AG04450 (cell line): Measurements from ENCODE around the gene DUOX1. TPM values are rescaled to one million over a fixed set of nuclear protein-coding genes. Genes with fewer than 3 reads are reported as not detected.

Experiments
- CTCF ChIA-PET: fragments of 300-600, 350-600 bp; formaldehyde crosslinking; extraction: SDS; loops from one replicate; lab custom pipeline; 2022; ENCODE audit warnings: antibody characterized with exemption, inconsistent platforms; lab: Charles Lee
- POLR2A ChIA-PET: fragments of 350-600 bp; formaldehyde crosslinking; extraction: SDS; loops from one replicate; lab custom pipeline; 2021; ENCODE audit warnings: antibody characterized with exemption, inconsistent platforms; lab: Yijun Ruan, JAX
- DNase-seq: peaks from one replicate; pipeline ENCODE4 v3.0.0-alpha.2; 2011; ENCODE audit warnings: low read depth, low spot score
- H3K27ac ChIP-seq: one replicate; pipeline ENCODE4 v1.5.1; 2012; ENCODE audit warnings: low read depth, low read length, control low read depth
- H3K27me3 ChIP-seq: one replicate; pipeline ENCODE4 v1.6.0; 2012; ENCODE audit warnings: low read length; ENCODE audit not compliant: control insufficient read depth, insufficient read depth
- H3K4me3 ChIP-seq: 2 replicates; pipeline ENCODE4 v1.5.1; 2011; ENCODE audit warnings: mild to moderate bottlenecking, low read depth, low read length, control low read depth
- H3K9me3 ChIP-seq: 2 replicates; pipeline ENCODE4 v1.5.1; 2012; ENCODE audit warnings: low read length; ENCODE audit not compliant: control insufficient read depth, insufficient read depth
- CTCF ChIP-seq: IDR thresholded peaks from 2 replicates; pipeline ENCODE4 v1.5.1; 2011; ENCODE audit warnings: low read depth, low read length, control low read depth, inconsistent platforms
- polyA plus RNA-seq: library from polyadenylated mRNA; depleted of rRNA; stranded (reverse); fragments of >200 nt; gene quantifications from 2 replicates; pipeline ENCODE4 v1.2.3, GENCODE V29; 2011

Gene DUOX1
- polyA plus RNA-seq, 1 experiment, result not detected

DNA sequence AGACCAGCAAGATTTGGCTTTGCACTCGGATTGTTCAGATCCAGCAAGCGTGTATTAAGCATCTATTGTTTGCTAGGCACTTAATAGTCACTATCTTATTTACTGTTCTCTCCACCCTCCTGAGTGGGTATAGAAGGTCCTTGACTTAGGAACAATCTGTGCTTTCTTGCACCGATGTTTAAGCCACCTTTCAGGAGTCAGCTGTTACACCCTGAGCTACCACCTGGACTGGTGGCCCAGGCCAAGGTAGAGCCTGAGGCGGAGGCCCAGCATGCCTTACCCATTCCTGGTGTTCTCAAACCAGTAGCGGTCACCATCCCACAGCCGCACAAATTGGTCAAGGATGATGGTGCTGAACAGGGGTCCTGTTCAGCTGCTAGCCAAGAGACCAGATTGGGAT is 10.0 kb downstream of the DUOX1 start:
- TF ChIP-seq CTCF, result no peak
- ChIA-PET CTCF (interaction anchor here (1.7 kb wide), 1 partner anchor 13 kb away, joined by 7 read pairs; no protein-coding TSS in a partner anchor), POLR2A (no interaction called here)
- Histone ChIP-seq H3K27ac (no peak overlapping the region), H3K4me3 (no peak overlapping the region), H3K9me3 (no peaks in the 10 kb centered on the region; the same call in 1 of the 2 replicates), H3K27me3 (peaks cover 44% of the 10 kb centered on the region)
- DNase-seq, result no peak

- H3K27me3 ChIP-seq, result peaks cover 43% of the 10 kb centered on the region
- no peak for DNase-seq
- no peak for TF ChIP-seq CTCF
- CTCF ChIA-PET, result interaction anchor here (1.7 kb wide), 1 partner anchor 14 kb away, joined by 7 read pairs; no protein-coding TSS in a partner anchor
- H3K4me3 ChIP-seq, result no peak overlapping the region
- POLR2A ChIA-PET, result no interaction called here
- no peaks in the 10 kb centered on the region; the same call in 1 of the 2 replicates for H3K9me3 ChIP-seq
- H3K27ac ChIP-seq, result no peak overlapping the region
These were observed 10.9 kb downstream of the DUOX1 start for GRCh38 chr15:45140557-45141250.

- POLR2A ChIA-PET, result no interaction called here
These were observed 11.6 kb downstream of the DUOX1 start for GRCh38 chr15:45141386-45141785.

GRCh38 chr15:45143056-45143455 is 13.3 kb downstream of the DUOX1 start:
- no peak for DNase-seq
- Histone ChIP-seq H3K27ac (no peak overlapping the region), H3K4me3 (no peak overlapping the region), H3K27me3 (peaks cover 26% of the 10 kb centered on the region), H3K9me3 (no peaks in the 10 kb centered on the region; the same call in 1 of the 2 replicates)
- TF ChIP-seq CTCF, result no peak
- ChIA-PET POLR2A (no interaction called here), CTCF (interaction anchor here (1.6 to 1.8 kb wide), 2 partner anchors 16 to 25 kb away, joined by 7 read pairs; no protein-coding TSS in a partner anchor)

More at GRCh38 chr15:45141386-45141785, 11.6 kb downstream of the DUOX1 start:
- Histone ChIP-seq H3K27me3 (peaks cover 36% of the 10 kb centered on the region), H3K27ac (no peak overlapping the region), H3K9me3 (no peaks in the 10 kb centered on the region; the same call in 1 of the 2 replicates), H3K4me3 (no peak overlapping the region)
- no peak for DNase-seq
- no peak for TF ChIP-seq CTCF
- CTCF ChIA-PET, result interaction anchor here (1.4 to 1.6 kb wide), 2 partner anchors 22 to 23 kb away, joined by 5 to 7 read pairs; no protein-coding TSS in a partner anchor

- CTCF ChIA-PET, result interaction anchor here (1.5 to 1.8 kb wide), 2 partner anchors 17 to 26 kb away, joined by 4 to 7 read pairs; no protein-coding TSS in a partner anchor
- no peak for TF ChIP-seq CTCF
- H3K4me3 ChIP-seq, result no peak overlapping the region
- POLR2A ChIA-PET, result no interaction called here
- peaks cover 22% of the 10 kb centered on the region for H3K27me3 ChIP-seq
- no peak overlapping the region for H3K27ac ChIP-seq
- no peaks in the 10 kb centered on the region; the same call in 1 of the 2 replicates for H3K9me3 ChIP-seq
- no peak for DNase-seq
These were observed 14.2 kb downstream of the DUOX1 start for GRCh38 chr15:45143946-45144345.
